ENCODE results near the gene IL10RB. TPM values are rescaled to one million over a fixed set of nuclear protein-coding genes. Genes with fewer than 3 reads are reported as not detected.

IL10RB gene
- total RNA-seq, 1 donor from 2014 or later, result 47.1 TPM

DNA sequence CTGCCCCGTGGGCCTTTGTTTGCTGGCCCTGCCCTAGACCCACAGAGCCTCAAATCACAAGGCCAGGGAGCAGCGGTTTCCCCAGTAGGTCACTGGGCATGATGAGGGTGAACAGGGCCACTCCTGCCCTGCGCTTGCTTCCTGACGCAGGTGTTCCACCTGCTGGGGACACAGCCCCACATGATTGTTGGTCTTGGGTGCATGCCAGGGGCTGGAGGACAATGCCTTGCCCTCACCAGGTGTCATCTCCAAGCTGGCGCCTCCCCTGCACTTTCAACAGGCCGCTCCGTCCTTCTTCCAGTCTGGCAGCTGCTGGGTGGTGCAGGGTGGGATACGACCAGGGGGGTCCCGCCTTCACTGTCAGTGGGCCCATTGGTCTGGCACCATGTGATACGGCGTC is 24.3 kb downstream of the IL10RB start:
- Histone ChIP-seq H3K27me3 (no peaks in the 10 kb centered on the region), H3K4me1 (peaks cover 21% of the 10 kb centered on the region), H3K9me3 (no peaks in the 10 kb centered on the region), H3K4me3 (no peak overlapping the region), H3K36me3 (peaks cover 30% of the 10 kb centered on the region), H3K27ac (no peak overlapping the region)
- intact Hi-C loops (cut with DNase I), result no loop called here
- TF ChIP-seq, protein P1, sequence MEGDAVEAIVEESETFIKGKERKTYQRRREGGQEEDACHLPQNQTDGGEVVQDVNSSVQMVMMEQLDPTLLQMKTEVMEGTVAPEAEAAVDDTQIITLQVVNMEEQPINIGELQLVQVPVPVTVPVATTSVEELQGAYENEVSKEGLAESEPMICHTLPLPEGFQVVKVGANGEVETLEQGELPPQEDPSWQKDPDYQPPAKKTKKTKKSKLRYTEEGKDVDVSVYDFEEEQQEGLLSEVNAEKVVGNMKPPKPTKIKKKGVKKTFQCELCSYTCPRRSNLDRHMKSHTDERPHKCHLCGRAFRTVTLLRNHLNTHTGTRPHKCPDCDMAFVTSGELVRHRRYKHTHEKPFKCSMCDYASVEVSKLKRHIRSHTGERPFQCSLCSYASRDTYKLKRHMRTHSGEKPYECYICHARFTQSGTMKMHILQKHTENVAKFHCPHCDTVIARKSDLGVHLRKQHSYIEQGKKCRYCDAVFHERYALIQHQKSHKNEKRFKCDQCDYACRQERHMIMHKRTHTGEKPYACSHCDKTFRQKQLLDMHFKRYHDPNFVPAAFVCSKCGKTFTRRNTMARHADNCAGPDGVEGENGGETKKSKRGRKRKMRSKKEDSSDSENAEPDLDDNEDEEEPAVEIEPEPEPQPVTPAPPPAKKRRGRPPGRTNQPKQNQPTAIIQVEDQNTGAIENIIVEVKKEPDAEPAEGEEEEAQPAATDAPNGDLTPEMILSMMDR (IDR thresholded peaks at IDR 0.05), result no peak
- ATAC-seq (no peak), DNase-seq (no peak)

DNA sequence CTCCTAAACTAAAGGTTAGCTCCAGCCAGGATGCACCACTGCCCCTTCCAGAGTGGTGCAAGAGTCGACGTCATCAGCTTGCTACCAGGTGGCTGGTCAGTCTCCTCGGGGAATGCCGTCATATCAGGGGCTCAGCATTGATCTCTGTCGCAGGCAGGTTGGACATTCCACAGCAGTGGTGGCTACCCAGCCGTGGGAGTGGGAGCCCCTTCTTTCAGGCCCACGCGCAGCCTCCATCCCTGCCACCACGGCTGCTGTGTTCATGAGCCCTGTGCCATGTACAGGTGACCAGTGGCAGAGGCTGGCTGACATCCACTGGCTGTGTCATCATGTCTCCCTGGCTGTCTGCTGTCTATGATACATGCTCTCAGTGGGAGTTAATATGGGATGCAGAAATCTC is 25.5 kb downstream of the IL10RB start:
- TF ChIP-seq, protein P1 (IDR thresholded peaks at IDR 0.05), result no peak
- no peak for DNase-seq
- intact Hi-C loops (cut with DNase I), result no loop called here
- Histone ChIP-seq H3K27ac (no peak overlapping the region), H3K4me3 (no peak overlapping the region), H3K36me3 (peaks cover 36% of the 10 kb centered on the region), H3K27me3 (no peaks in the 10 kb centered on the region), H3K4me1 (peaks cover 12% of the 10 kb centered on the region), H3K9me3 (no peaks in the 10 kb centered on the region)
- ATAC-seq, result no peak

DNA sequence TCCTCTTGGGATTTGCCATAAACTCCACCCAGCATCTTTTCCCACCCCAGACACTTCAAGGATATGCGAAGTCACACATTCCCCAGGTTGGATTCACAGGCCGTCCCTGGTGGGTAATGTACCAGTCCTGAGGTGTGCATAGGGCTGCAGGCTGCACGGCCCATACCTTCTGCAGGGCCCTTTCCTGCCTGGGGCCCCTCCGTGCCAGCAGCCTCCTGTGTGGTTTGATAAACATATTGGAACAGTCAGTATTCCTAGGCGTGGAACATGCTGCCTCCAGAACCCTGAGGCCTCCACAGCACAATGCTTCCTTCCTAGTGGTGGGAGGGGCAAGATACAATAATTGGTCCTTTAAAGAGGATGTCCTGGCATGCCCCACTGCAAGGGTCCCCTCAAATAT is 26.6 kb downstream of the IL10RB start:
- Histone ChIP-seq H3K27ac (no peak overlapping the region), H3K27me3 (no peaks in the 10 kb centered on the region), H3K9me3 (no peaks in the 10 kb centered on the region), H3K4me3 (no peak overlapping the region), H3K4me1 (peaks cover 2% of the 10 kb centered on the region), H3K36me3 (peaks cover 43% of the 10 kb centered on the region)
- ATAC-seq (no peak), DNase-seq (no peak)
- intact Hi-C loops (cut with DNase I), result no loop called here
- TF ChIP-seq, protein P1 (IDR thresholded peaks at IDR 0.05), result no peak

DNA sequence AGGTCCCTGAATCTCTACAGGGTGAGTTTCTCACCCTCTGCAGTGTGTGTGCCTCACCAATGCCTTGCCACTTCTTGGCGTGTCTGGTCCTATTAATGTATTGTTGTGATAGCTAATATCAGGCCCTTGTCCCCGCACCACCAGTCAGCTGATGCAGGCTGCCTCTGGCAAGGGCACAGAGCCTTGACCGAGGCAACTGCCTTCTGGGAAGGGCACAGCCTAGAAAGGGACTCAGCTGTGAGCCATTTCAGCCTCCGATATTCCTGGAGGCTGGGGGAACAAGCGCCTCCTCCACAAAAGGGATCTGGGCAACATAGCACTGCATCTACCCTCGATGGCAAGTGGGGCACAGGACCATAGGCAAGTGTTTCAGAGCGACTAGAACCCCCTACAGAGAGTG is 27.0 kb downstream of the IL10RB start:
- H3K27me3 ChIP-seq, result no peaks in the 10 kb centered on the region
- no peak overlapping the region for H3K4me3 ChIP-seq
- no peaks in the 10 kb centered on the region for H3K4me1 ChIP-seq
- intact Hi-C loops (cut with DNase I), result no loop called here
- peaks cover 43% of the 10 kb centered on the region for H3K36me3 ChIP-seq
- TF ChIP-seq, protein P1 (IDR thresholded peaks at IDR 0.05), result no peak
- H3K9me3 ChIP-seq, result no peaks in the 10 kb centered on the region
- ATAC-seq, result no peak
- no peak for DNase-seq
- H3K27ac ChIP-seq, result no peak overlapping the region

DNA sequence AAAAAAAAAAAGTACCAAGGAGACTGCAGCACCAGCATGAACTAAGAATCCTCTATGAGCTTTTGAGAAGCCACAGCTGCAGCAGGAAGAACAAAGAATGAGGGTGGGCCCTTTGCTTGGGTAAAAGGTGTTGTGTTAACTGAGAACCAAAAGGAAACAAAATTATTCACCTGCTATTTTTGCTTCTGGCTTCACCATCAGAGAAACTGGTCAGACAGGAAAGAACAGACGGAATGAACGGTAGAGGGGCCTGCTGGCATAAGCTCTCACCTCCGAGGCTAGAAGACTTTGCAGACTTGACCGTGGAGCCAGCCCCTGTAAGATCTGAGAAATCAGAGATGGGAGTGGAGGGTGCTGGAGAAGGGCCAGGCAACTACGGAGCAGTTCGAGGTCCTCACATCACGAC is 27.6 kb downstream of the IL10RB start:
- Histone ChIP-seq H3K36me3 (peaks cover 43% of the 10 kb centered on the region), H3K4me1 (no peaks in the 10 kb centered on the region), H3K27ac (no peak overlapping the region), H3K9me3 (no peaks in the 10 kb centered on the region), H3K27me3 (no peaks in the 10 kb centered on the region), H3K4me3 (no peak overlapping the region)
- intact Hi-C loops (cut with DNase I), result no loop called here
- TF ChIP-seq, protein P1 (IDR thresholded peaks at IDR 0.05), result no peak
- DNase-seq (no peak), ATAC-seq (no peak)

DNA sequence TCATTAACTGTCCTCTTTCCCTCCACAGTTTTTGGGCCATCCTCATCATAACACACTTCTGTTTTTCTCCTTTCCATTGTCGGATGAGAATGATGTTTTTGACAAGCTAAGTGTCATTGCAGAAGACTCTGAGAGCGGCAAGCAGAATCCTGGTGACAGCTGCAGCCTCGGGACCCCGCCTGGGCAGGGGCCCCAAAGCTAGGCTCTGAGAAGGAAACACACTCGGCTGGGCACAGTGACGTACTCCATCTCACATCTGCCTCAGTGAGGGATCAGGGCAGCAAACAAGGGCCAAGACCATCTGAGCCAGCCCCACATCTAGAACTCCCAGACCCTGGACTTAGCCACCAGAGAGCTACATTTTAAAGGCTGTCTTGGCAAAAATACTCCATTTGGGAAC is 30.0 kb downstream of the IL10RB start:
- peaks cover 21% of the 10 kb centered on the region for H3K4me1 ChIP-seq
- intact Hi-C loops (cut with DNase I), result no loop called here
- no peak overlapping the region for H3K4me3 ChIP-seq
- DNase-seq, result no peak
- no peak overlapping the region for H3K27ac ChIP-seq
- TF ChIP-seq, protein P1 (IDR thresholded peaks at IDR 0.05), result no peak
- peaks cover 39% of the 10 kb centered on the region for H3K36me3 ChIP-seq
- ATAC-seq, result no peak
- no peaks in the 10 kb centered on the region for H3K27me3 ChIP-seq
- no peaks in the 10 kb centered on the region for H3K9me3 ChIP-seq

Measured in upper lobe of right lung (tissue), 1 donor.